Left ventricle myocardium inferior (tissue), 1 donor: ENCODE data around the gene UBE2F. TPM values are rescaled to one million over a fixed set of nuclear protein-coding genes. Genes with fewer than 3 reads are reported as not detected.

Source experiments
- DNase-seq: peaks from one replicate; pipeline ENCODE4 v3.0.0-alpha.2; 2020
- H3K27ac ChIP-seq: fragments of 200-600 bp; replicated peaks from 2 replicates; pipeline ENCODE4 v1.8.0; 2021
- H3K27me3 ChIP-seq: fragments of 200-600 bp; 2 replicates; pipeline ENCODE4 v1.8.0; 2021; ENCODE audit warnings: low read depth
- H3K36me3 ChIP-seq: fragments of 200-600 bp; 2 replicates; pipeline ENCODE4 v1.8.0; 2021
- H3K4me1 ChIP-seq: fragments of 200-600 bp; 2 replicates; pipeline ENCODE4 v1.8.0; 2021
- H3K4me3 ChIP-seq: fragments of 200-600 bp; 2 replicates; pipeline ENCODE4 v1.8.0; 2021; ENCODE audit warnings: mild to moderate bottlenecking, moderate library complexity
- H3K9me3 ChIP-seq: fragments of 200-600 bp; replicated peaks from 2 replicates; pipeline ENCODE4 v1.8.0; 2021
- intact Hi-C: fragments of 100-400 bp; cut with micrococcal nuclease; formaldehyde crosslinking; loops from one replicate; pipeline ENCODE4 v1.11.0; 2022
- total RNA-seq: library from RNA; stranded (reverse); fragmentation: NEBNext Ultra II Directional; extraction: Animal tissue kit (Norgen Biotek cat#: 25700); gene quantifications from one replicate; pipeline ENCODE4 v1.2.1, GENCODE V29; 2021
- TF ChIP-seq, protein P1 (sequence below): fragments of 200-600 bp; IDR thresholded peaks from 2 replicates; pipeline ENCODE4 v1.8.0; 2021; ENCODE audit warnings: antibody characterized with exemption, mild to moderate bottlenecking, borderline replicate concordance
- donor health status: DM: no; HTN: yes; CAD: no; lungs with severe emphysema.

The UBE2F gene
- total RNA-seq, 1 donor from 2014 or later: 63.5 TPM

DNA sequence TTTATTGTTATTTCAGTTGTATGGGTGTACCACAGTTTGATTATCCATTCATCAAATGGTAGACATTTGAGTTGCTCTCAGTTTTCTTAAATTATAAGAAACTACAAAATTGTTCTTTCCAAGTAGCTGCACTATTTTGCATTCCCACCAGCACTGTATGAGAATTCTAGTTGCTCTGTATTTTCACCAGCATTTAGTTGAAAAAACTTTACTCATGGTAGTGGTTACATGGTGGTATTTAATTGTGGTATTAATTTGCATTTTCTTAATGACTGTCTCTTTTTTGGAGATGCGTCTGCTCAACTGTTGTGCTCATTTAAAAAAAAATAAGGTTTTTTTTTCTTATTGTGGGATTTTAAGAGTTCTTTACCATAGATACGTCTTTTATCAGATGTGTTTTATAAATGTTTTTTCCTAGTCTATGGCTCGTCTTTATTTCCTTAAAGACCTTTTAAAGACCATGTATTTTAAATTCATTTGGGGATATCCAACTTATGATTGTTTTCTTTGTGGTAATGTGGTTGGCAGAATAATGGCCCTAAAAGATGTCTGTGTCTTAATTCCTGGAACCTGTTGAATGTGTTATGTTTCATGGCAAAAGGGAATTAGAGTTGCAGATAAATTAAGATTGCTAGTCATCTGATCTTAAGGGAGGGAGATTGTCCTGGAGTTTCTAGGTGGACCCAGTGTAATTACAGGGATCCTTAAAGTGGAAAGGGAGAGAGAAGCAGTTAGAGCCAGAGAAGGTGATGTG is 37.4 kb downstream of the UBE2F start:
- DNase-seq: no peak
- Histone ChIP-seq H3K4me3 (no peak overlapping the region), H3K4me1 (no peaks in the 10 kb centered on the region), H3K27me3 (no peaks in the 10 kb centered on the region), H3K36me3 (peaks cover 26% of the 10 kb centered on the region), H3K27ac (no peak overlapping the region), H3K9me3 (peaks cover 7% of the 10 kb centered on the region)
- TF ChIP-seq, protein P1, sequence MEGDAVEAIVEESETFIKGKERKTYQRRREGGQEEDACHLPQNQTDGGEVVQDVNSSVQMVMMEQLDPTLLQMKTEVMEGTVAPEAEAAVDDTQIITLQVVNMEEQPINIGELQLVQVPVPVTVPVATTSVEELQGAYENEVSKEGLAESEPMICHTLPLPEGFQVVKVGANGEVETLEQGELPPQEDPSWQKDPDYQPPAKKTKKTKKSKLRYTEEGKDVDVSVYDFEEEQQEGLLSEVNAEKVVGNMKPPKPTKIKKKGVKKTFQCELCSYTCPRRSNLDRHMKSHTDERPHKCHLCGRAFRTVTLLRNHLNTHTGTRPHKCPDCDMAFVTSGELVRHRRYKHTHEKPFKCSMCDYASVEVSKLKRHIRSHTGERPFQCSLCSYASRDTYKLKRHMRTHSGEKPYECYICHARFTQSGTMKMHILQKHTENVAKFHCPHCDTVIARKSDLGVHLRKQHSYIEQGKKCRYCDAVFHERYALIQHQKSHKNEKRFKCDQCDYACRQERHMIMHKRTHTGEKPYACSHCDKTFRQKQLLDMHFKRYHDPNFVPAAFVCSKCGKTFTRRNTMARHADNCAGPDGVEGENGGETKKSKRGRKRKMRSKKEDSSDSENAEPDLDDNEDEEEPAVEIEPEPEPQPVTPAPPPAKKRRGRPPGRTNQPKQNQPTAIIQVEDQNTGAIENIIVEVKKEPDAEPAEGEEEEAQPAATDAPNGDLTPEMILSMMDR: no peak
- intact Hi-C loops: no loop called here

DNA sequence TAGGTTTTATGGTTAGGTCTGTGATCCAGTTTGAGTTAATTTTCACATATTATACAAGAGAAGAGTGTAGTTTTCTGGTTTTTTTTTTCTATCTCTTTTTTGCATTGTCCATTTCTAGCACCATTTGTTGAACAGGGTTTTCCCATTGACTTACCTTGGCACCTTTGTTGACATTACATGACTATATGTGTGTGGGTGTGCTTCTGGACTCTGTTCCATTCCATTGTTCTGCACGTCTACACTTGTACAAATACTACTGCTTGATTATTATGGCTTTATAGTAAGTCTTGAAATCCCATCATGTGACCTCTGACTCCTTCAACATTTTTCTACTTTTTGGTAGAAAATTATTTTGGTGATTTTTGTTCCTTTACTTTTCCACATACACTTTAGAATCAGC is 38.7 kb downstream of the UBE2F start:
- peaks cover 18% of the 10 kb centered on the region for H3K36me3 ChIP-seq
- no peak for DNase-seq
- TF ChIP-seq, protein P1: no peak
- H3K27me3 ChIP-seq: no peaks in the 10 kb centered on the region
- H3K4me3 ChIP-seq: no peak overlapping the region
- H3K27ac ChIP-seq: no peak overlapping the region
- H3K9me3 ChIP-seq: no peaks in the 10 kb centered on the region
- intact Hi-C loops: no loop called here
- peaks cover 7% of the 10 kb centered on the region for H3K4me1 ChIP-seq

DNA sequence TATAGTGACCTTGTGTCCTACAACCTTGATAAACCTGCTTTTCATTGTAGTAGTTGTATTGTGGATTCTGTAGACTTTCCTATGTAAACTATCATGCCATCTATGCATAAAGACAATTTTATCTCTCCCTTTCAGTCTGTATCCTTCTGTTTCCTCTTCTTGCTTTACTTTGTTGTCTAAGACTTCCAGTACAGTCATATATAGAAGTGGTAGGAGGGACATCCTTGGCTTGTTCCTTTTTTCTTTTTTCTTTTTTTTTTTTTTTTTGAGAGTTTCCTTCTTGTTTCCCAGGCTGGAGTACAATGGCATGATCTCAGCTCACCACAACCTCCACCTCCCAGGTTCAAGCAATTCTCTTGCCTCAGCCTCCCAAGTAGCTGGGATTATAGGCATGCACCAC is 39.7 kb downstream of the UBE2F start:
- H3K4me3 ChIP-seq: no peak overlapping the region
- no peak overlapping the region for H3K27ac ChIP-seq
- TF ChIP-seq, protein P1: no peak
- intact Hi-C loops: no loop called here
- no peaks in the 10 kb centered on the region for H3K27me3 ChIP-seq
- H3K9me3 ChIP-seq: no peaks in the 10 kb centered on the region
- peaks cover 18% of the 10 kb centered on the region for H3K36me3 ChIP-seq
- DNase-seq: no peak
- H3K4me1 ChIP-seq: peaks cover 16% of the 10 kb centered on the region

DNA sequence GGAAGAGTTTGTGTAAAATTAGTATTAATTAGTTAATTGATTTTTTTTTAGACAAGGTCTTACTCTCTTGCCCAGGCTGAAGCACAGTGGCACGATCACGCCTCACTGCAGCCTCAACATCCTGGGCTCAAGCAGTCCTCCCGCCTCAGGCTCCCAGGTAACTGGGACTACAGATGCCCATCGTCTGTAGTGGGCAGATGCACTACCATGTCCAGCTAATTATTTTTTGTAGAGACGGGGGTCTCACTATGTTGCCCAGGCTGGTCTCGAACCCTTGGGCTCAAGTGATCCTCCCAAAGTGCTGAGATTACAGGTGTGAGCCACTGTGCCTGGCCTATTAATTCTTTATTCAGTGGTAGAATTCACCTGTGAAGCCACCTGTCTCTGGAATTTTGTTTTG is 41.1 kb downstream of the UBE2F start:
- Histone ChIP-seq H3K27ac (no peak overlapping the region), H3K4me1 (peaks cover 16% of the 10 kb centered on the region), H3K27me3 (no peaks in the 10 kb centered on the region), H3K9me3 (no peaks in the 10 kb centered on the region), H3K4me3 (no peak overlapping the region), H3K36me3 (peaks cover 18% of the 10 kb centered on the region)
- no peak for DNase-seq
- TF ChIP-seq, protein P1: no peak
- intact Hi-C loops: no loop called here

DNA sequence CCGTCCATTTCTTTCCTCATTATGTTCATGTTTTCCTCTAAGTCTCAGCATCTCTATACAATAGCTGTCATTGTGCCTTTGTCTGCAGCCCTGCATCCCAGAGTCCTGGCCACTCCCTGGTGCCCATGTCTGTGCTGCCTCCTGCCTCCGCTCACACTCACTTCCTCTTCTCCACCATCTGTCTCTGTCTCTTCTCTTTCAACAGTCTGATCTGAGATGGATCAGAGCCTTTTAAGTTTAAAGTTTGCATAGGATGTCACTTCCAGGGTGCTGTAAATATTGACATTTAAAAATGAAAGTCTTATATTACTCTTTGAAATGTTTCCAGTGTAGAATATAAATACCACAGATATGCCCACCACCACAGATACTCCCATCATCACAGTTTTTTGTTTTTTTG is 42.7 kb downstream of the UBE2F start:
- H3K27me3 ChIP-seq: no peaks in the 10 kb centered on the region
- no peak for DNase-seq
- H3K36me3 ChIP-seq: peaks cover 9% of the 10 kb centered on the region
- TF ChIP-seq, protein P1: no peak
- intact Hi-C loops: no loop called here
- no peak overlapping the region for H3K27ac ChIP-seq
- H3K4me3 ChIP-seq: no peak overlapping the region
- H3K9me3 ChIP-seq: no peaks in the 10 kb centered on the region
- peaks cover 16% of the 10 kb centered on the region for H3K4me1 ChIP-seq
